PC-3 (cell line): ENCODE data around the gene TALDO1. TPM values are rescaled to one million over a fixed set of nuclear protein-coding genes. Genes with fewer than 3 reads are reported as not detected.
A peak's percentile ranks its signal among the peaks of the same experiment; 100 is the strongest.

Experiments used
- ATAC-seq: fragments of 200-7000 bp; cut with Tn5 transposase; 2 replicates; pipeline ENCODE4 v1.9.1; 2020; ENCODE audit warnings: mild to moderate bottlenecking, moderate library complexity
- BruUV-seq: library from RNA; stranded (reverse); fragments of 400-500 nt; replicated peaks from 2 replicates; lab custom pipeline; 2021; lab: Mats Ljungman, UMichigan
- CTCF ChIA-PET: fragments of 300-600 bp; sonication (Branson Sonifier 250); formaldehyde crosslinking; loops from one replicate; lab custom pipeline; 2022; ENCODE audit warnings: antibody characterized with exemption; lab: Charles Lee
- POLR2A ChIA-PET: fragments of 300-600 bp; sonication (Branson Sonifier 250); formaldehyde crosslinking; loops from one replicate; lab custom pipeline; 2022; ENCODE audit warnings: antibody characterized with exemption; ENCODE audit not compliant: unreplicated experiment; lab: Charles Lee
- DNase-seq: peaks from one replicate; pipeline ENCODE4 v3.0.0-alpha.2; 2015
- H2AFZ ChIP-seq: fragments of 300-600 bp; sonication (generic); 2 replicates; pipeline ENCODE4 v1.6.0; 2016; ENCODE audit warnings: antibody characterized with exemption, low read length
- H3F3A ChIP-seq: fragments of 300-600 bp; sonication (generic); one replicate; pipeline ENCODE4 v1.6.0; 2017; ENCODE audit warnings: antibody characterized with exemption, low read length, control low read depth, mild to moderate bottlenecking; ENCODE audit not compliant: unreplicated experiment
- H3K27ac ChIP-seq: fragments of 300-600 bp; sonication (generic); 2 replicates; pipeline ENCODE4 v1.5.1; 2016; ENCODE audit warnings: mild to moderate bottlenecking, low read length
- H3K27me3 ChIP-seq: fragments of 300-600 bp; sonication (generic); 2 replicates; pipeline ENCODE4 v1.6.1; 2016; ENCODE audit warnings: low read length, mixed read lengths
- H3K36me3 ChIP-seq: fragments of 300-600 bp; sonication (generic); 2 replicates; pipeline ENCODE4 v1.6.1; 2016; ENCODE audit warnings: low read depth, mixed run types, low read length, mixed read lengths
- H3K4me1 ChIP-seq: fragments of 300-600 bp; sonication (generic); 2 replicates; pipeline ENCODE4 v1.5.1; 2016; ENCODE audit warnings: low read length; ENCODE audit not compliant: insufficient read depth
- H3K4me2 ChIP-seq: fragments of 300-600 bp; sonication (generic); 2 replicates; pipeline ENCODE4 v1.6.0; 2016; ENCODE audit warnings: low read length
- H3K4me3 ChIP-seq: fragments of 300-600 bp; sonication (generic); 2 replicates; pipeline ENCODE4 v1.5.1; 2016; ENCODE audit warnings: mild to moderate bottlenecking, low read length, mixed read lengths
- H3K79me2 ChIP-seq: fragments of 300-600 bp; sonication (generic); 2 replicates; pipeline ENCODE4 v1.6.1; 2017; ENCODE audit warnings: low read length, mixed read lengths
- H3K9ac ChIP-seq: fragments of 300-600 bp; sonication (generic); 2 replicates; pipeline ENCODE4 v1.6.0; 2016; ENCODE audit warnings: mild to moderate bottlenecking, low read length
- H3K9me2 ChIP-seq: fragments of 300-600 bp; sonication (generic); replicated peaks from 2 replicates; pipeline ENCODE4 v1.6.1; 2016; ENCODE audit warnings: mixed run types, low read length, mixed read lengths
- H3K9me3 ChIP-seq: fragments of 300-600 bp; sonication (generic); 2 replicates; pipeline ENCODE4 v1.6.1; 2016; ENCODE audit warnings: low read length, mixed read lengths
- H4K20me1 ChIP-seq: fragments of 300-600 bp; sonication (generic); 2 replicates; pipeline ENCODE4 v1.6.1; 2016; ENCODE audit warnings: low read length, mixed read lengths
- EZH2 ChIP-seq: fragments of 300-600 bp; sonication (generic); IDR thresholded peaks from one replicate; pipeline ENCODE4 v1.6.1; 2017; ENCODE audit warnings: antibody characterized with exemption, mild to moderate bottlenecking, low read length; ENCODE audit not compliant: unreplicated experiment
- EZH2phosphoT487 ChIP-seq: fragments of 300-600 bp; sonication (generic); IDR thresholded peaks from 2 replicates; pipeline ENCODE4 v1.6.1; 2018; ENCODE audit warnings: mild to moderate bottlenecking, antibody characterized with exemption, low read length, borderline replicate concordance
- intact Hi-C: fragments of 100-400 bp; cut with micrococcal nuclease; formaldehyde crosslinking; loops from 2 replicates; pipeline ENCODE4 v1.9.0; 2023
- total RNA-seq: library from RNA; depleted of rRNA; stranded (reverse); fragments of >200 nt; gene quantifications from 2 replicates; pipeline ENCODE4 v1.2.3, GENCODE V29; 2014
- TF ChIP-seq, protein P1 (sequence below): fragments of 300-600 bp; sonication (generic); conservative IDR thresholded peaks from 2 replicates; pipeline ENCODE4 v1.5.1; 2017; ENCODE audit warnings: antibody characterized with exemption, low read depth, mild to moderate bottlenecking, low read length

TALDO1 gene
- total RNA-seq, 1 experiment from 2014 or later, result 326 TPM

DNA sequence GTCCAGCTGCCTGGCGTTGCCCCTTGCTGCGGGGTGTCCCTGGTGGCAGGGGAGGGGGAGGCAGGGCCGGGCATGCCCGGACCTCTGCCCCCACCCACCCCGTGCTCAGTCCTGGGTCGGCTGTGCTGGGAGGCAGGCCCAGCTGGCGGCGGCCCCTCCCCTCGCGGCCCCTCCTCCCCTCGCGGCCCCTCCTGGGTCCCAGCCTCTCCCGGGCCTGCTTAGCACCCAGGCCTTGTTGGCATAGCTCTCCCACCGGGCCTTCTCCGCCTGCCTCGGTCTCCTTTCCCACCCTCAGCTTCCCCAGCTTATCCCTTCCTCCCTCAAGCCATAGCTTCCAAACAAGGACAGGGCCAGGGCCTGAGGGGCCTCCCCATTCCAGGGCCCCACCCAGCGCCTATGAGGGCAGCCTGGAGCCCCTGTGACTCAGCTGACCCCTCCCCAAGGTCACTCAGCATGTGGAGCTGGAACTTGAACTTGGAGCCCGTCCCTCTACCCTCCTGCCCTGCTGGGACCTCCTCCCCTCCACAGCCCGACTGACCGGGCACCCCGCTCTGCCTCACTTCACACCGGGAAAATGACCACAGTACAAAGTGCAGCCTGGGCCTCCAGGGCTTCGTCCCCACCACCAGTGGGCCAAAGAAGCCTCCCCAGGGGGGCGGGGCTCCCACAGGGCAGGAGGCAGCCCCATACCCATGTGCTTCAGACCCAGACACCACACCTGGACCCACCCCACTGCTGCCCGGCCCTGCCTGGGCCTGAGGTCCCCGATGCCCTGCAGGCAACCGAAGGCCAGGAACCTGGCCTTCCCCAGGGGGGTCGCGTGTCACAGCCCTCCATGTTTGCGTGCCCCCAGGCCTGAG is 40.1 kb upstream of the TALDO1 start:
- ChIA-PET POLR2A (no interaction called here), CTCF (interaction anchor here (0.6 kb wide), 1 partner anchor 10 kb away, joined by 3 read pairs; no protein-coding TSS in a partner anchor)
- Histone ChIP-seq H4K20me1 (no peaks in the 10 kb centered on the region; the same call in 1 of the 2 replicates), H3K4me3 (peak overlapping the region; percentile 97), H3K36me3 (no peaks in the 10 kb centered on the region), H2AFZ (peak overlapping the region; percentile 65; the same call in 1 of the 2 replicates), H3K4me1 (peaks cover 41% of the 10 kb centered on the region), H3K27me3 (no peaks in the 10 kb centered on the region), H3K79me2 (peaks cover 47% of the 10 kb centered on the region), H3K4me2 (peak overlapping the region; percentile 99), H3K9me3 (no peaks in the 10 kb centered on the region), H3F3A (no peaks in the 10 kb centered on the region), H3K27ac (peak overlapping the region; percentile 80), H3K9ac (peak overlapping the region; percentile 88), H3K9me2 (no peaks in the 10 kb centered on the region)
- ATAC-seq (peak; percentile 9), DNase-seq (peak; percentile 31)
- TF ChIP-seq, protein P1, sequence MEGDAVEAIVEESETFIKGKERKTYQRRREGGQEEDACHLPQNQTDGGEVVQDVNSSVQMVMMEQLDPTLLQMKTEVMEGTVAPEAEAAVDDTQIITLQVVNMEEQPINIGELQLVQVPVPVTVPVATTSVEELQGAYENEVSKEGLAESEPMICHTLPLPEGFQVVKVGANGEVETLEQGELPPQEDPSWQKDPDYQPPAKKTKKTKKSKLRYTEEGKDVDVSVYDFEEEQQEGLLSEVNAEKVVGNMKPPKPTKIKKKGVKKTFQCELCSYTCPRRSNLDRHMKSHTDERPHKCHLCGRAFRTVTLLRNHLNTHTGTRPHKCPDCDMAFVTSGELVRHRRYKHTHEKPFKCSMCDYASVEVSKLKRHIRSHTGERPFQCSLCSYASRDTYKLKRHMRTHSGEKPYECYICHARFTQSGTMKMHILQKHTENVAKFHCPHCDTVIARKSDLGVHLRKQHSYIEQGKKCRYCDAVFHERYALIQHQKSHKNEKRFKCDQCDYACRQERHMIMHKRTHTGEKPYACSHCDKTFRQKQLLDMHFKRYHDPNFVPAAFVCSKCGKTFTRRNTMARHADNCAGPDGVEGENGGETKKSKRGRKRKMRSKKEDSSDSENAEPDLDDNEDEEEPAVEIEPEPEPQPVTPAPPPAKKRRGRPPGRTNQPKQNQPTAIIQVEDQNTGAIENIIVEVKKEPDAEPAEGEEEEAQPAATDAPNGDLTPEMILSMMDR, result no peak
- TF ChIP-seq EZH2 (no peak), EZH2phosphoT487 (no peak)
- intact Hi-C loops, result no loop called here
- BruUV-seq, result no TSS peak

DNA sequence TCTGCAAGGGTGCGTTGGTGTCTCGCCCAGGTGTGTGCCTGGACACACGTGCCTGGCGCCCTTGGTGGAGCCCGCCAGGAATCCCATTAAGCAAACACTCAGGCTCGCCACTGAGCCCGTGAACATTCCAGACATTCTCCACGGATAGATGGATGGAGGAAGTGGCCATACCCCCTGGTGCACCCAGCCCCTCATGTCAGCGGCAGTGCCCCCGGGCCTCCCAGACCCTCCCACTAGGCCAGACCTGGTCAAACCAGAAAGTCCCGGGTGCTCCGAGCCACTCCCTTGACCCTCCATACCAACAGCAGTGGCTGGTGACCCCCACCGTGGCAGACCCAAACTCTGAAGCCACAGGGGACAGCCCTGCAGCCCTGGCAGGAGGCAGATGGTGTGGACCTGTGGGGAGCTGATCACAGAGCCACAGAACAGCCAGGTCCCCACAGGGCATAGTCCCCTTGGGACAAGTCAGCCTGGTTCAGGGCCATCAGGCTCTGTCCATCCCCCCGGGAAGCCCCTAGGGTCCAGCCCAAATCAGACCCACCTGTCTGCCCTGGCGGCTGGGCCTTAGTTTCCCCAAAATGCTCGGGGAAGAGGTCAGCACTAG is 39.3 kb upstream of the TALDO1 start:
- ATAC-seq, result no peak
- peak; percentile 46 for DNase-seq
- H3K4me3 ChIP-seq, result peak overlapping the region; percentile 97

More for the DNA sequence above, 39.3 kb upstream of the TALDO1 start:
- peaks cover 34% of the 10 kb centered on the region for H3K4me1 ChIP-seq
- H3K9me2 ChIP-seq, result no peaks in the 10 kb centered on the region
- H3K79me2 ChIP-seq, result peaks cover 51% of the 10 kb centered on the region
- H4K20me1 ChIP-seq, result no peaks in the 10 kb centered on the region; the same call in 1 of the 2 replicates
- no peaks in the 10 kb centered on the region for H3K36me3 ChIP-seq
- no peaks in the 10 kb centered on the region for H3K27me3 ChIP-seq
- H3K27ac ChIP-seq, result peak overlapping the region; percentile 80
- BruUV-seq, result no TSS peak
- H3K9ac ChIP-seq, result peak overlapping the region; percentile 88
- peak overlapping the region; percentile 28; the same call in 1 of the 2 replicates for H2AFZ ChIP-seq
- H3K4me2 ChIP-seq, result peak overlapping the region; percentile 99
- intact Hi-C loops, result no loop called here
- POLR2A ChIA-PET, result no interaction called here
- H3F3A ChIP-seq, result no peaks in the 10 kb centered on the region
- H3K9me3 ChIP-seq, result no peaks in the 10 kb centered on the region
- no peak for TF ChIP-seq EZH2
- no peak for TF ChIP-seq EZH2phosphoT487
- TF ChIP-seq, protein P1, result no peak
- CTCF ChIA-PET, result no interaction called here
